Measurements from ENCODE around the gene UBAC1. TPM values are rescaled to one million over a fixed set of nuclear protein-coding genes. Genes with fewer than 3 reads are reported as not detected.

UBAC1 gene
- total and polyA plus RNA-seq, 2 donors: 42.3 to 73.6 TPM

DNA sequence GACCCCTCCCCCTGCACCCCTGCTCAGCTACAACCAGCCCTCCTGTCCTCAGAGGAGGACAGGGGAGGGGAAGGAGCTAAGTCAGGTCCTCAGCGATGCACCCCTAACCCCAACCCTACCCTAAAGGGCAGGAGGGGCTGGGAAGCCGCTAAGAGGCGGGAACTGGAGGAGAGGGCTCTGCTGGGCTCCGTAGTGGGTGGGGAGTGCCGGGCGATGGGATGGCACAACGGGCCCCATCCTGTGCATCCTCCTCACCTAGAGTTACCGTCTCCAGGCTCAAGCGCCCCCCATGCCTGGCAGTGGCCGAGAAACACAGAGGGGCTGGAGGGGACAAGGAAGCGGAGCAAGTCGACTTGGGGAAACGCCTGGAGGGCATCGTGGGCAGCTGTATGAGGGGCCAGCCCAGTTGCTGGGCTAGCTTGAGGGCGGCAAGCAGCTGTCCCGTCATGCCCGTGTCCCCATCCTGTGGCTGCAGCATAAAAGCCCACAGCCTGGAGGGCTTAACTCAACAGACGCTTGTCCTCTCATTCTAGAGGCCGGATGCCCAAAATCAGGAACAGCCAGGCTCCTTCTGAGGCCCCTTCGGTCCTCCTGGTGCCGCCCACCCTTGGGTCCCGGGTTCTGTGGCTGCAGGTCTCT is 23.0 kb upstream of the UBAC1 start:
- H3K9me3 ChIP-seq (ENCODE audit: control insufficient read depth in 2 of 2, insufficient read depth in 1 of 2, low read length in 1 of 2): no peaks in the 10 kb centered on the region
- DNase-seq (ENCODE audit: low read depth in 6 of 9, low spot score in 9 of 9): no peak
- WGBS: 91% methylated on average over 22 of the region's 22 CpGs
- no peak overlapping the region for H3K4me3 ChIP-seq (ENCODE audit: low read length in 2 of 2)
- no peak overlapping the region for H3K27ac ChIP-seq (ENCODE audit: low read depth in 1 of 2, low read length in 1 of 2)
- H3K36me3 ChIP-seq (ENCODE audit: control insufficient read depth in 2 of 2, insufficient read depth in 2 of 2, low read length in 1 of 2): no peaks in the 10 kb centered on the region
- peaks cover 0 to under 1% of the 10 kb centered on the region in 2 donors for H3K4me1 ChIP-seq (ENCODE audit: control insufficient read depth in 2 of 2, insufficient read depth in 2 of 2, low read length in 2 of 2)
- peaks cover 0 to 22% of the 10 kb centered on the region in 2 donors for H3K27me3 ChIP-seq (ENCODE audit: control insufficient read depth in 2 of 2, insufficient read depth in 1 of 2, low read length in 1 of 2)

DNA sequence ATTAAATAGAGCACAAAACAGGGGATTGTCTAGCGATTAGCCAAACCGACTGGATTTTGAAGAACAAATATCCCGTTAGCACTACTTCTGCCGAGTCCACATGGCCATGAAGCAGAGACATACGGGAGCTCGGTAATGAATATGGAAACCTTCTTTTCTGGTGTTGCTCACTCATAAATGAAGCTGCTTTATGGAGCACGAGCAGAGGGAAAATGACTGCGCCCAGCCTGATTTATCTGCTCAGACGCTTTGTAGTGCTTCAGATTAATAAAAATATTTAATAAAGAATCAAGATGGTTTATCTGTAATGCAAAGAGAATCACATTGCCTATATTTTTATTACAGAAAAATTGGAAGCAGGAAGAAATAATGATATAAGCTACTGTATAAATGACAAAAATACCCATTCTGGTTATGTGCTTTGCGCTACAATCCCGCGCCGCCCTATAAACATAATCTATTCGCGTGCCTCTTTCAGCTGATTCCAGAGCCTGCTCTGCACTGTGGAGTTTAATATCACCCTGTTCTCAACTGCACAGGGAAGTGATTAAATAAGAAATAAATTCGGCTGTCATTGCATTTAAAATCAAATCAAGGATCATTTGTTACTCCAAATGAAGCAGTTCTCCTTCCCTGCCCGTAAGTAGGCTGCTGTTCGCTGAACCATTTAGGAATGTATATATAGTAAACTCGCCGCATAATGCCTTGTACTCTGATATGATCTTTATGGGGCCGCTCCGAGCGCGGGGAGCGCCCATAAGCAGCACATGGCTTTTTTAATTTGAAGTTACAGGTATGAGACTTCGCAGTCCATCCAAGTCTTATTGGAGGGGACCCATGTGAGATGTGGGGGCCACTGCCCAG is 22.3 kb upstream of the UBAC1 start:
- Histone ChIP-seq H3K36me3 (ENCODE audit: control insufficient read depth in 2 of 2, insufficient read depth in 2 of 2, low read length in 1 of 2) (no peaks in the 10 kb centered on the region), H3K4me3 (ENCODE audit: low read length in 2 of 2) (no peak overlapping the region), H3K27ac (ENCODE audit: low read depth in 1 of 2, low read length in 1 of 2) (no peak overlapping the region), H3K27me3 (ENCODE audit: control insufficient read depth in 2 of 2, insufficient read depth in 1 of 2, low read length in 1 of 2) (peaks cover 0 to 22% of the 10 kb centered on the region in 2 donors), H3K9me3 (ENCODE audit: control insufficient read depth in 2 of 2, insufficient read depth in 1 of 2, low read length in 1 of 2) (no peaks in the 10 kb centered on the region), H3K4me1 (ENCODE audit: control insufficient read depth in 2 of 2, insufficient read depth in 2 of 2, low read length in 2 of 2) (peaks cover 0 to 5% of the 10 kb centered on the region in 2 donors)
- WGBS: 95% methylated on average over 26 of the region's 26 CpGs
- no peak for DNase-seq (ENCODE audit: low read depth in 6 of 9, low spot score in 9 of 9)

DNA sequence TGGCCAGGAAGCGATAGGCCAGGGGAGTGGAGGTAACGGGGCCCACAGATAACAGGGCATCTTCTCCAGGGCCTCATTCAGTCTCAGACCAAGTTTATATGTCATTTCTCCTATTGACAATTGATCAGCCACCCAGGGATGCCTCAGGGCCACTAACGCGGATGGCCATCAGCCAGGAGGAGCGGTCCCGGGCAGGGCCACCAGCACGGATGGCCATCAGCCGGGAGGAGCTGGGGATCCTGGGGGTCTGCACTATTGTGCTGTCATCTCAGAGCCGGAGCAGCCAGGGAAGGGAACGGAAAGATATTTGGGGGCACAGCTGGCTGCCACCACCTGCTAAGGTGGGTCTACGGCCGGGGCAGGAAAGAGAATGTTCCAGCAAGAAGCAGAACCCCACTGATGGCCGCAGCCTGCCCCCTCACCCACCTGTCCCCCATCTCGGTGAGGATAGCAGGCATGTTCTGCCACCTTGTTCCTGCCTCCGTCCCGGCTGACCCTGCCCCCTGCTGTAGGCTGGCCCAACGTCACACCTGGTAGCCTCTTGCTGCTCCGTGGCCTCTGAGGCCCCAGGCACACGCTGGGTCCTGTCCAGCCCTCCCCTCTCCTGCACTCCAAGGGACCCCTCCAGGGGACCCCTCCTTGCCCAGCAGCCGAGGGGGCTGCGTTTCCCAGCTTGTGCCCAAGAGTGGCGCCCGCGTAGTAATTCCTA is 21.5 kb upstream of the UBAC1 start:
- Histone ChIP-seq H3K4me3 (ENCODE audit: low read length in 2 of 2) (no peak overlapping the region), H3K27ac (ENCODE audit: low read depth in 1 of 2, low read length in 1 of 2) (no peak overlapping the region), H3K27me3 (ENCODE audit: control insufficient read depth in 2 of 2, insufficient read depth in 1 of 2, low read length in 1 of 2) (peaks cover 0 to 23% of the 10 kb centered on the region in 2 donors), H3K9me3 (ENCODE audit: control insufficient read depth in 2 of 2, insufficient read depth in 1 of 2, low read length in 1 of 2) (no peaks in the 10 kb centered on the region), H3K4me1 (ENCODE audit: control insufficient read depth in 2 of 2, insufficient read depth in 2 of 2, low read length in 2 of 2) (peaks cover 0 to 5% of the 10 kb centered on the region in 2 donors), H3K36me3 (ENCODE audit: control insufficient read depth in 2 of 2, insufficient read depth in 2 of 2, low read length in 1 of 2) (no peaks in the 10 kb centered on the region)
- 95% methylated on average over 24 of the region's 24 CpGs for WGBS
- DNase-seq (ENCODE audit: low read depth in 6 of 9, low spot score in 9 of 9): no peak

- no peak for DNase-seq (ENCODE audit: low read depth in 6 of 9, low spot score in 9 of 9)
Measured at GRCh38 chr9:135980926-135981630, 19.9 kb upstream of the UBAC1 start.

GRCh38 chr9:135979547-135980166 is 18.5 kb upstream of the UBAC1 start:
- Histone ChIP-seq H3K4me1 (ENCODE audit: control insufficient read depth in 2 of 2, insufficient read depth in 2 of 2, low read length in 2 of 2) (peaks cover 0 to 5% of the 10 kb centered on the region in 2 donors), H3K36me3 (ENCODE audit: control insufficient read depth in 2 of 2, insufficient read depth in 2 of 2, low read length in 1 of 2) (no peaks in the 10 kb centered on the region), H3K27ac (ENCODE audit: low read depth in 1 of 2, low read length in 1 of 2) (no peak overlapping the region), H3K4me3 (ENCODE audit: low read length in 2 of 2) (no peak overlapping the region), H3K9me3 (ENCODE audit: control insufficient read depth in 2 of 2, insufficient read depth in 1 of 2, low read length in 1 of 2) (no peaks in the 10 kb centered on the region), H3K27me3 (ENCODE audit: control insufficient read depth in 2 of 2, insufficient read depth in 1 of 2, low read length in 1 of 2) (peaks cover 0 to 34% of the 10 kb centered on the region in 2 donors)
- WGBS: 68% methylated on average over 19 of the region's 19 CpGs
- DNase-seq (ENCODE audit: low read depth in 6 of 9, low spot score in 9 of 9): no peak

More at GRCh38 chr9:135980926-135981630, 19.9 kb upstream of the UBAC1 start:
- Histone ChIP-seq H3K4me3 (ENCODE audit: low read length in 2 of 2) (no peak overlapping the region), H3K27me3 (ENCODE audit: control insufficient read depth in 2 of 2, insufficient read depth in 1 of 2, low read length in 1 of 2) (peaks cover 0 to 34% of the 10 kb centered on the region in 2 donors), H3K4me1 (ENCODE audit: control insufficient read depth in 2 of 2, insufficient read depth in 2 of 2, low read length in 2 of 2) (peaks cover 0 to 5% of the 10 kb centered on the region in 2 donors), H3K27ac (ENCODE audit: low read depth in 1 of 2, low read length in 1 of 2) (no peak overlapping the region), H3K36me3 (ENCODE audit: control insufficient read depth in 2 of 2, insufficient read depth in 2 of 2, low read length in 1 of 2) (no peaks in the 10 kb centered on the region), H3K9me3 (ENCODE audit: control insufficient read depth in 2 of 2, insufficient read depth in 1 of 2, low read length in 1 of 2) (no peaks in the 10 kb centered on the region)
- 96% methylated on average over 29 of the region's 29 CpGs for WGBS

GRCh38 chr9:135978642-135979546 is 17.7 kb upstream of the UBAC1 start:
- Histone ChIP-seq H3K27ac (ENCODE audit: low read depth in 1 of 2, low read length in 1 of 2) (no peak overlapping the region), H3K27me3 (ENCODE audit: control insufficient read depth in 2 of 2, insufficient read depth in 1 of 2, low read length in 1 of 2) (peaks cover 0 to 28% of the 10 kb centered on the region in 2 donors), H3K36me3 (ENCODE audit: control insufficient read depth in 2 of 2, insufficient read depth in 2 of 2, low read length in 1 of 2) (no peaks in the 10 kb centered on the region), H3K4me3 (ENCODE audit: low read length in 2 of 2) (no peak overlapping the region), H3K4me1 (ENCODE audit: control insufficient read depth in 2 of 2, insufficient read depth in 2 of 2, low read length in 2 of 2) (peaks cover 0 to 5% of the 10 kb centered on the region in 2 donors), H3K9me3 (ENCODE audit: control insufficient read depth in 2 of 2, insufficient read depth in 1 of 2, low read length in 1 of 2) (no peaks in the 10 kb centered on the region)
- peak in 2 of 9 donors; percentile 24 to 50 for DNase-seq (ENCODE audit: low read depth in 6 of 9, low spot score in 9 of 9)
- 6% methylated on average over 20 of the region's 20 CpGs for WGBS

DNA sequence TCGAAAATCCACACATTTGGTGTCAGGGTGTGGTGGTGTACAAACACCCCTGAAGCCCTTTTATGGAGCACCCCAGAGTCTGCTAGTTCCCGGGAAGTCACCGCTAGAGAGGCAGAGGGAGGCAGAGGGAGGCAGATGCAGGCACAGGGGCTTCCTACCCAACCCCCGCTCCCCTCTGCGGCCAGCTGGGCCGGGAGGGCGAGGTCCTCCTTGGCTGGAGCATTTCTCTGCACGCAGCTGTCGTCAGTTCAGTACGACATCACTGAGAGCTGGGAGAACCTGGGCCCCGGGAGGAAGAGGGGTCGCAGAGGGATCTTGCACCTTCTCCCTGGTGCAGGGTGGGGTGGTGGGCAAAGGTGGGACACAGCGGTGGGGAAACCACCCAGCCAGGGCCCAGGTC is 15.8 kb upstream of the UBAC1 start:
- Histone ChIP-seq H3K27ac (ENCODE audit: low read depth in 1 of 2, low read length in 1 of 2) (no peak overlapping the region), H3K4me3 (ENCODE audit: low read length in 2 of 2) (no peak overlapping the region), H3K27me3 (ENCODE audit: control insufficient read depth in 2 of 2, insufficient read depth in 1 of 2, low read length in 1 of 2) (peaks cover 0 to 32% of the 10 kb centered on the region in 2 donors), H3K4me1 (ENCODE audit: control insufficient read depth in 2 of 2, insufficient read depth in 2 of 2, low read length in 2 of 2) (peaks cover 0 to 5% of the 10 kb centered on the region in 2 donors), H3K9me3 (ENCODE audit: control insufficient read depth in 2 of 2, insufficient read depth in 1 of 2, low read length in 1 of 2) (no peaks in the 10 kb centered on the region), H3K36me3 (ENCODE audit: control insufficient read depth in 2 of 2, insufficient read depth in 2 of 2, low read length in 1 of 2) (no peaks in the 10 kb centered on the region)
- 94% methylated on average over 13 of the region's 13 CpGs for WGBS
- DNase-seq (ENCODE audit: low read depth in 6 of 9, low spot score in 9 of 9): no peak

DNA sequence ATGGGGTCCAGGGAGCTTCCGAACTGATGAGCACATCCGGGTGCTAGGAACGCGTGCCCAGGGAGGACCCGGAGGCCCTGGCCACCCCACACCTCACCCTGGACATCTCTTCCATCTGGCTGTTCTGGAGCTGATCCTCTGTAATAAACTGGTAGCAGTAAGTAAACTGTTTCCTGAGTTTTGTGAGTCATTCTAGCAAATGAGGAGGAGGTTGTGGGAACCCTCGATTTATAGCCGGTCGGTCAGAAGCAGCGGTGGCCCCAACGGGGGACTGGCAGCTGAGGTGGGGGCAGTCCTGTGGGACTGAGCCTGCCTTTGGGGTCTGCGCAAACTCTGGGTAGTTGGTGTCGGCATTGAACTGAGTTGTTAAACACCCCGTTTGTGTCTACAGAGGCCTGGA is 15.4 kb upstream of the UBAC1 start:
- DNase-seq (ENCODE audit: low read depth in 6 of 9, low spot score in 9 of 9): no peak
- no peak overlapping the region for H3K27ac ChIP-seq (ENCODE audit: low read depth in 1 of 2, low read length in 1 of 2)
- H3K4me3 ChIP-seq (ENCODE audit: low read length in 2 of 2): no peak overlapping the region
- H3K4me1 ChIP-seq (ENCODE audit: control insufficient read depth in 2 of 2, insufficient read depth in 2 of 2, low read length in 2 of 2): peaks cover 0 to 5% of the 10 kb centered on the region in 2 donors
- H3K27me3 ChIP-seq (ENCODE audit: control insufficient read depth in 2 of 2, insufficient read depth in 1 of 2, low read length in 1 of 2): peaks cover 0 to 32% of the 10 kb centered on the region in 2 donors
- H3K36me3 ChIP-seq (ENCODE audit: control insufficient read depth in 2 of 2, insufficient read depth in 2 of 2, low read length in 1 of 2): no peaks in the 10 kb centered on the region
- H3K9me3 ChIP-seq (ENCODE audit: control insufficient read depth in 2 of 2, insufficient read depth in 1 of 2, low read length in 1 of 2): no peaks in the 10 kb centered on the region
- WGBS: 89% methylated on average over 13 of the region's 13 CpGs

All from thymus (tissue), 11 donors.